Tibial nerve (tissue), 4 donors: Measurements from ENCODE around the gene KRTAP10-1. TPM values are rescaled to one million over a fixed set of nuclear protein-coding genes. Genes with fewer than 3 reads are reported as not detected.
"Not testable (repeated sequence)": the region's sequence is repeated elsewhere in the genome, so short reads cannot be mapped to it uniquely, and the experiment has no call there.

Experiments
- DNase-seq, 2 donors: peaks; one replicate each; pipeline ENCODE4 v3.0.0-alpha.2; 2019; ENCODE audit warnings: low spot score in 2 of 2
- H3K27ac ChIP-seq, 4 donors: fragments of 200-600 bp; sonication (generic) in 3 of 4; one replicate each; pipeline ENCODE4 v1.5.1; 2017 to 2019; ENCODE audit warnings: mild to moderate bottlenecking in 1 of 4
- H3K27me3 ChIP-seq, 2 donors: fragments of 200-600 bp; sonication (generic) in 1 of 2; one replicate each; pipeline versions ENCODE4 v1.5.1 to v1.6.0; 2017 to 2019
- H3K36me3 ChIP-seq, 3 donors: fragments of 200-600 bp; sonication (generic); one replicate each; pipeline ENCODE4 v1.5.1; 2018 to 2019
- H3K4me1 ChIP-seq, 4 donors: fragments of 200-600 bp; sonication (generic) in 3 of 4; one replicate each; pipeline ENCODE4 v1.5.1; 2017 to 2019
- H3K4me3 ChIP-seq, 4 donors: fragments of 200-600 bp; sonication (generic) in 3 of 4; one replicate each; pipeline ENCODE4 v1.5.1; 2017 to 2019; ENCODE audit warnings: mild to moderate bottlenecking in 1 of 4, moderate library complexity in 1 of 4
- H3K9me3 ChIP-seq, 4 donors: fragments of 200-600 bp; sonication (generic) in 3 of 4; one replicate each; pipeline ENCODE4 v1.5.1; 2017 to 2019
- EP300 ChIP-seq, 2 donors: sonication (generic); formaldehyde crosslinking; IDR thresholded peaks; one replicate each; pipeline ENCODE4 v1.6.1; 2017; ENCODE audit warnings: antibody characterized with exemption in 2 of 2, mild to moderate bottlenecking in 1 of 2
- POLR2A ChIP-seq, 2 donors: fragments of 450-650 bp; IDR thresholded peaks; one replicate each; pipeline ENCODE4 v1.6.1; 2017; ENCODE audit warnings: antibody characterized with exemption in 2 of 2, mild to moderate bottlenecking in 2 of 2, moderate library complexity in 2 of 2
- WGBS, 2 donors: methylation state at CpG; one replicate each; pipeline ENCODE4 v1.1.5; 2018; 5-methylcytosine and 5-hydroxymethylcytosine counted together
- total RNA-seq, 4 donors: library from RNA; depleted of rRNA; stranded (reverse); fragments of >200 nt; gene quantifications; one replicate each; pipeline ENCODE4 v1.1.0, GENCODE V29; 2016
- TF ChIP-seq, protein P1 (sequence below), 5 experiments: fragments of 200-600 bp in 3 of 5; fragments of 450-650 bp in 2 of 5; sonication (generic) in 3 of 5; IDR thresholded peaks; one replicate each; pipeline ENCODE4 v1.5.1; 2016 to 2019; ENCODE audit warnings: antibody characterized with exemption in 5 of 5, mild to moderate bottlenecking in 3 of 5, moderate library complexity in 2 of 5

Gene KRTAP10-1
- total RNA-seq, 4 donors from 2014 or later = not detected

DNA sequence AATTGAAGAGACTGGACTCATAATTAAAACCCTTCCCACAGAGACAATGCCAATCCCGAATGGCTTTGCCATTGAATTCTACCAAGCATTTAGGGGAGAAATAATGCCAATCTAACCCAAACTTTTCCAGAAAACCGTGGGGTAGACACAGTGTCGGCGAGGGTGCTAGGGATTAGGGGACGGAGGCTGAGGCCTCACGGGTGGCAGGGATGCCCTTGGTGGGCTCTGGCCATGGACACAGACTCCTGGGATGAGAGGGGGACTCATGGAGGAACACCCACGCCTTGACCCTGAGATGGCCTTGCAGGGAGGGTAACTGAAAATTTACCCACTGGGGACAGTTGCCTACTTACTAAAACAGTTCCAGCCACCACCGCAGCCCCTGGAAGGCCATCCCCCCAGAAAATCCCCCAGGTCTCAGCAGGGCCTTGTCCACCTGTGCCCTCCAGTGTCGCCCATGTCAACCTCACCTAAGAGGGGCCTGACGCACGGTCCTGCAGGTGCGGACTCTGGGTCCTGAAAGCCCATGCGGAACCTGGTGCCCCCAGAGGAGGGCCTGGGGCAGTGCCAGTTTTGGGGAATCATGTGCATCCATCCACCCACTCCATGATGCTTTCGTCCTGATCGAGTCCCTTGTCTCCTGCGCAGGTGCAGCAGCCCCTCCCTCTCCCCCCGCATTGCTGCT, 38.5 kb upstream of the KRTAP10-1 start:
- H3K9me3 ChIP-seq = peaks cover 0 to 64% (median 3%) of the 10 kb centered on the region in 4 donors
- TF ChIP-seq, protein P1, sequence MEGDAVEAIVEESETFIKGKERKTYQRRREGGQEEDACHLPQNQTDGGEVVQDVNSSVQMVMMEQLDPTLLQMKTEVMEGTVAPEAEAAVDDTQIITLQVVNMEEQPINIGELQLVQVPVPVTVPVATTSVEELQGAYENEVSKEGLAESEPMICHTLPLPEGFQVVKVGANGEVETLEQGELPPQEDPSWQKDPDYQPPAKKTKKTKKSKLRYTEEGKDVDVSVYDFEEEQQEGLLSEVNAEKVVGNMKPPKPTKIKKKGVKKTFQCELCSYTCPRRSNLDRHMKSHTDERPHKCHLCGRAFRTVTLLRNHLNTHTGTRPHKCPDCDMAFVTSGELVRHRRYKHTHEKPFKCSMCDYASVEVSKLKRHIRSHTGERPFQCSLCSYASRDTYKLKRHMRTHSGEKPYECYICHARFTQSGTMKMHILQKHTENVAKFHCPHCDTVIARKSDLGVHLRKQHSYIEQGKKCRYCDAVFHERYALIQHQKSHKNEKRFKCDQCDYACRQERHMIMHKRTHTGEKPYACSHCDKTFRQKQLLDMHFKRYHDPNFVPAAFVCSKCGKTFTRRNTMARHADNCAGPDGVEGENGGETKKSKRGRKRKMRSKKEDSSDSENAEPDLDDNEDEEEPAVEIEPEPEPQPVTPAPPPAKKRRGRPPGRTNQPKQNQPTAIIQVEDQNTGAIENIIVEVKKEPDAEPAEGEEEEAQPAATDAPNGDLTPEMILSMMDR (IDR thresholded peaks at IDR 0.05) = no peak
- TF ChIP-seq EP300 (IDR thresholded peaks at IDR 0.05) (no peak), POLR2A (IDR thresholded peaks at IDR 0.05) (no peak)
- H3K4me1 ChIP-seq = no peaks in the 10 kb centered on the region
- no peak overlapping the region for H3K27ac ChIP-seq
- no peak for DNase-seq
- WGBS, 2 donors = 93 to 94% methylated on average over 13 to 14 of the region's 17 CpGs
- H3K4me3 ChIP-seq = no peak overlapping the region
- no peaks in the 10 kb centered on the region for H3K27me3 ChIP-seq
- no peaks in the 10 kb centered on the region for H3K36me3 ChIP-seq

DNA sequence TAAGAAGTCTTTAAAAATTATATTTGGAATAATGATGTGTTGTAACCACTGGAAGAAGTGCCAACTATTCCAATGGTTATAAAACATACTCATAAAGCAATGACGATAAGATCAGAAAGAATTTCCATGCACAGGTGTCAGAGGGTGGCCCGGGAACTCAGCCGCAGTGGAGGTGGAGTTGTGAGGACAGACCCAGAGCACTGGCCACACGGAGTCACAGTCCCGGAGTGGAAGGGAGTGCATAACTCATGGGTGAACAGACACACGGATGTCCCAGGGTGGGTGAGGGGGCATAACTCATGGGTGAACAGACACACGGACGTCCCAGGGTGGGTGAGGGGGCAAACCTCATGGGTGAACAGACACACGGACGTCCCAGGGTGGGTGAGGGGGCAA, 36.0 kb upstream of the KRTAP10-1 start:
- no peak overlapping the region for H3K4me3 ChIP-seq
- H3K27me3 ChIP-seq = no peaks in the 10 kb centered on the region
- TF ChIP-seq POLR2A (IDR thresholded peaks at IDR 0.05) (no peak), EP300 (IDR thresholded peaks at IDR 0.05) (no peak)
- TF ChIP-seq, protein P1 (IDR thresholded peaks at IDR 0.05) = no peak
- H3K36me3 ChIP-seq = no peaks in the 10 kb centered on the region
- no peak for DNase-seq
- no peaks in the 10 kb centered on the region for H3K4me1 ChIP-seq
- WGBS, 2 donors = 85 to 92% methylated on average over 10 of the region's 10 CpGs
- no peak overlapping the region for H3K27ac ChIP-seq
- H3K9me3 ChIP-seq = peaks cover 0 to 65% (median 0%) of the 10 kb centered on the region in 4 donors

DNA sequence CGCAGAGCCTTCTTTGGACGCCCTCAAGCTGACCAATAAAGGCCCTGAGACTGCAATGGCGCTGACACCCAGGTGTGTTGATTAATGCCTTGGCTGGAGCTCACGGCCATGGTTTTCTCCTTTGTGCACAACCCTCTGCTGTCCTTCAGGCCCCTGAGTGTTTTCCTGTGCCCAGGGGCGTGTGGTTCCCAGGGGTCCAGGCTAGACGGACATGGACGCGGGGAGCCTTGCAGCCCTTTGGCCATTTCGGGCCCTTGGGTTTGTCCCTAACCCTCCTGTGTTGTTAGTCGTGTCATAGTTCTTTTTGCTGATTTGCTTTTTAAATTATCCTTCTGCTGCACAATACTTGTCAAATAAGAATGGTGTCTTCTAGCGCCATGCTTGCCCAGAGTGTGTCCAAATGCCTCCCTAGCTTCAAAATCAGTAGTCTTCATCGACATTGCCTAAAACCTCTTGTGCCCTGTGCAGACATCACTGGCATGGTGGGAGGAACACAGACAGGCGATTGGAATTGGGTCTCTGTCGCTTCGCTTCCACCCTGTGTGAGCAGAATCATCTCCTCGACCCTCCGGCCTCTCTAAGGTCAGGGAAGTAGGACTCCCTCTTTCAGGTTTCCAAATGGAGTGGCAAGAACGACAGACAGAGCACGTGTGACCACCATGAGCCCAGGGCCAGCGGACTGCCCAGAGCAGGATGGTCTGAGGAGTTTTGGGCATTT, 35.5 kb upstream of the KRTAP10-1 start:
- H3K4me1 ChIP-seq = no peaks in the 10 kb centered on the region
- no peak for DNase-seq
- WGBS, 2 donors = 85 to 88% methylated on average over 20 of the region's 20 CpGs
- peaks cover 0 to 61% (median 0%) of the 10 kb centered on the region in 4 donors for H3K9me3 ChIP-seq
- no peaks in the 10 kb centered on the region for H3K36me3 ChIP-seq
- H3K4me3 ChIP-seq = no peak overlapping the region
- no peak overlapping the region for H3K27ac ChIP-seq
- no peak for TF ChIP-seq POLR2A (IDR thresholded peaks at IDR 0.05)
- H3K27me3 ChIP-seq = no peaks in the 10 kb centered on the region

DNA sequence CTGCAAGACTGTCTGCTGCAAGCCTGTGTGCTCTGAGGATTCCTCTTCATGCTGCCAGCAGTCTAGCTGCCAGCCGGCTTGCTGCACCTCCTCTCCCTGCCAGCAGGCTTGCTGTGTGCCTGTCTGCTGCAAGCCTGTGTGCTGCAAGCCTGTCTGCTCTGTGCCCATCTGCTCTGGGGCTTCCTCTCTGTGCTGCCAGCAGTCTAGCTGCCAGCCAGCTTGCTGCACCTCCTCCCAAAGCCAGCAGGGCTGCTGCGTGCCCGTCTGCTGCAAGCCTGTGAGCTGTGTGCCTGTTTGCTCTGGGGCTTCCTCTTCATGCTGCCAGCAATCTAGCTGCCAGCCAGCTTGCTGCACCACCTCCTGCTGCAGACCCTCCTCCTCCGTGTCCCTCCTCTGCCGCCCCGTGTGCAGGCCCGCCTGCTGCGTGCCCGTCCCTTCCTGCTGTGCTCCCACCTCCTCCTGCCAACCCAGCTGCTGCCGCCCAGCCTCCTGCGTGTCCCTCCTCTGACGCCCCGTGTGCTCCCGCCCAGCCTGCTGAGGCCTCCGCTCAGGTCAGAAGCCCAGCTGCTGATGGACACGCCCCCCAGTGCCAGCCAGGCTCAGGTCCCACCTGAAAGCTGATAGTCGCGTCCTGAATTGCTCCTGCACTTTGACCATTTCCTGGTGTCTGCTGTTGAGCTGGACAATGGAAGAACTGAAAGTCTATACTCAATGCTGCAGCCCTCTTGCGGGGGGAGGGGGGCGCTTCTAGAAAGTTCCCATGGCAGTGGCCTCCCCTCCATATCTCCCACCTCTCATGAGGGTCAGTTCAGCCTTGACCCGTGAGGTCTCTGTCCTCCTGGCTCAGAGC, 34.7 kb upstream of the KRTAP10-1 start:
- Histone ChIP-seq H3K9me3 (peaks cover 0 to 59% (median 0%) of the 10 kb centered on the region in 4 donors), H3K4me1 (no peaks in the 10 kb centered on the region), H3K36me3 (no peaks in the 10 kb centered on the region), H3K4me3 (no peak overlapping the region), H3K27ac (no peak overlapping the region), H3K27me3 (no peaks in the 10 kb centered on the region)
- DNase-seq = no peak
- no peak for TF ChIP-seq POLR2A (IDR thresholded peaks at IDR 0.05)
- TF ChIP-seq, protein P1 (IDR thresholded peaks at IDR 0.05) = no peak
- no peak for TF ChIP-seq EP300 (IDR thresholded peaks at IDR 0.05)
- WGBS, 2 donors = 29 to 38% methylated on average over 20 to 21 of the region's 21 CpGs

DNA sequence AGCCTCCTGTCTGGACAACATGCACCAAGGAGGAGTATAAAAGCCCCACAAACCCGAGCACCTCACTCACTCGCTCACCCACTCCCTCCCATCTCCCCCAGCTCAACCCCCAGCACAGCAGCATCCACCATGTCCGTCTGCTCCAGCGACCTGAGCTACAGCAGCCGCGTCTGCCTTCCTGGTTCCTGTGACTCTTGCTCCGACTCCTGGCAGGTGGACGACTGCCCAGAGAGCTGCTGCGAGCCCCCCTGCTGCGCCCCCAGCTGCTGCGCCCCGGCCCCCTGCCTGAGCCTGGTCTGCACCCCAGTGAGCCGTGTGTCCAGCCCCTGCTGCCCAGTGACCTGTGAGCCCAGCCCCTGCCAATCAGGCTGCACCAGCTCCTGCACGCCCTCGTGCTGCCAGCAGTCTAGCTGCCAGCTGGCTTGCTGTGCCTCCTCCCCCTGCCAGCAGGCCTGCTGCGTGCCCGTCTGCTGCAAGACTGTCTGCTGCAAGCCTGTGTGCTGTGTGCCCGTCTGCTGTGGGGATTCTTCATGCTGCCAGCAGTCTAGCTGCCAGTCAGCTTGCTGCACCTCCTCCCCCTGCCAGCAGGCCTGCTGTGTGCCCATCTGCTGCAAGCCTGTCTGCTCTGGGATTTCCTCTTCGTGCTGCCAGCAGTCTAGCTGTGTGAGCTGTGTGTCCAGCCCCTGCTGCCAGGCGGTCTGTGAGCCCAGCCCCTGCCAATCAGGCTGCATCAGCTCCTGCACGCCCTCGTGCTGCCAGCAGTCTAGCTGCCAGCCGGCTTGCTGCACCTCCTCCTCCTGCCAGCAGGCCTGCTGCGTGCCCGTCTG, 33.8 kb upstream of the KRTAP10-1 start, which contains the start of gene KRTAP10-4:
Gene KRTAP10-4 (plus strand): TSS at position 100 of the 827 bp plus-strand sequence. CDS start 30 bp downstream, at position 130.
- 56 to 62% methylated on average over 16 to 19 of the region's 25 CpGs for WGBS, 2 donors
- not testable (repeated sequence) for DNase-seq, H3K27me3 ChIP-seq, H3K4me3 ChIP-seq, H3K27ac ChIP-seq, H3K4me1 ChIP-seq, H3K36me3 ChIP-seq
- H3K9me3 ChIP-seq = peaks cover 0 to 51% (median 0%) of the 10 kb centered on the region in 4 donors
